Tongue (tissue), 2 donors: ENCODE data around the gene SLC39A12. TPM values are rescaled to one million over a fixed set of nuclear protein-coding genes. Genes with fewer than 3 reads are reported as not detected.

Source experiments
- DNase-seq: peaks from one replicate; pipeline ENCODE4 v3.0.0-alpha.2; 2015
- total RNA-seq: library from RNA; depleted of rRNA; stranded (reverse); fragments of >200 nt; gene quantifications from one replicate; pipeline ENCODE4 v1.2.3, GENCODE V29; 2014

Gene SLC39A12
- total RNA-seq, 1 donor from 2014 or later = not detected

GRCh38 chr10:17963431-17963830 is 11.7 kb downstream of the SLC39A12 start:
- DNase-seq = no peak

DNA sequence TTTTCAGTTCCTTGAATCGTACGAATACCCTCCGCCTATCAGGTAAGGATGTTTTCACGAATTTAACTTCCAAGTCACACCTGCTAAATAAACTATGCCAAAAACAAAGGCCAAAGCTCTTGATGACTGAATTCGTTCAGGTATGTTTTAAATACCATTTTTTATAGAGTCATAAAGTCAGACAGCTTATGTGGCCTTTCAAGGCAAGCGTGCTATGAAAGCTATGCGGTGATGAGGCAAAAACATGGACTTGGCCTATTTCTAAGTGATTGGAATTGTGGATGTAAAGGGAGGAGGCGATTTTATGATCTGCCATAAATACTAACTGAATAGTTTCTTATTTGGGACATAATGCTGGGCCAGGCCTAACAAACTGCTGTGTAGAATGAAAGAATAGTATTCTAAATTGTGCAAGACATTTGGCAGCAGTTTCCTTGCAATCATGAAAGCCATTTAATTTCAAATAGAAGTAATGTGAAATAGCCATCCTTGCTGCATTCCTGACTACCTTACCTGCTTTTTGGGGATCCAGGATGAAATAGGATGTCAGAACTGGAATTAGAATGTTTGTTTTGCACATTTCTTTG is 14.0 kb downstream of the SLC39A12 start:
- no peak for DNase-seq

GRCh38 chr10:17974505-17974904 is 22.8 kb downstream of the SLC39A12 start:
- DNase-seq = no peak

- peak; percentile 75 for DNase-seq
These were observed 29.3 kb downstream of the SLC39A12 start for GRCh38 chr10:17980846-17981565.

GRCh38 chr10:17981766-17982380 is 30.2 kb downstream of the SLC39A12 start:
- DNase-seq = no peak

DNA sequence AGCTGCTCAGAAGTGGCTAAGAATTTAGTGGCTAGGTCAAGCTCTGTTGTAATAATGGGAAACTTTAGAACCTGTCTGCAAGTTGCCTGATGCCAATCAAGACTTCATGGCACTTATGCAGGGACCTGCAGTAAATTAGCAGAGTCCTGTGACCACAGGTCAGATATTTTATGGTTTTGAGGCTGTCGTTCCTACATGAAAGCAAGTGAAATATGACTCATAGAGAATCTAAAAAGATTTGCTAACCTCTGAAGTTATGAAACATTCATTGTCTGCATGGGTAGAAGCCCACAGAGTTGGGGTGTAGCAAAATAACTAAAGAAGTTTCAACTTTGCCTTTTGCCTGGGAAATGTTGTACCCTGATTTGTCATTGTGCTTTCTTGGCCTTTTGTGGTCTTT is 32.3 kb downstream of the SLC39A12 start:
- DNase-seq = no peak

- no peak for DNase-seq
These were observed 32.8 kb downstream of the SLC39A12 start for GRCh38 chr10:17984563-17984962.

DNA sequence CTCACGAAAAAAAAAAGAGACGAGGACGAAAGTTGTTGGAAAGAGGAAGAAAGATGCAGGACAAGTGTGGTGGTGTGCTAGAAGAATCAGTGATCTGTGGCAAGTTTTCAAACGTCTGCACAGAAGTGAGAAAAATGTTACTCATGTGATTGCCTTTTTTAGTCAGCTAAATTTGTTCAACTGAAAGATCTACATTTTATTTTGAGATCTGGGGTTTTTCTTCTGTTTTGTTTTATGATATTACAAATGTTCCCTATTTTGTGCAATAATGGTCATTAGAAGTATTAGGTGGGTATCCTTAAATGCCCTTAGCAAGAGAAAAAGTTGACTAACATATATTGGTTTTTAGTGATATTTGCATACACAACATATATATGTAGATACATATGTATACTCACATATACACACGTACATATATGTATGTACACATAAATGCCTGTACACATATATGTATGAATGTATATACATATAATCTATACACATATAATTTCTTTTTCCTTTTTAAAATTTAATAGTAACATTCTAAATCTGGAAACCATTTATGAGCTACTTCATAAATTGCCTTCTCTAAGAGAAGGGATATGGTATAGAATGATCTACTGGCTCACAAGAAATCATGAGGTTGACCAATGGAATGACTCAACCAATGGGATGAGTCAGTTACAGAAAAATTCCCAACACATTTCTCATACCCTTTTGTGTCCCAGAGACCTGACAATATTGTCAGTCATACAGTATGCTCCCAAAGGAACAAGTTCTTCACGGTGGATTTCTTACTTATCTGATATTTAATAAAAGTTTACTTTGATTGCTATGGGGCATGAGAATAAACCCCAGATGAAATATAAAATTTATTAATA is 38.4 kb downstream of the SLC39A12 start:
- no peak for DNase-seq

DNA sequence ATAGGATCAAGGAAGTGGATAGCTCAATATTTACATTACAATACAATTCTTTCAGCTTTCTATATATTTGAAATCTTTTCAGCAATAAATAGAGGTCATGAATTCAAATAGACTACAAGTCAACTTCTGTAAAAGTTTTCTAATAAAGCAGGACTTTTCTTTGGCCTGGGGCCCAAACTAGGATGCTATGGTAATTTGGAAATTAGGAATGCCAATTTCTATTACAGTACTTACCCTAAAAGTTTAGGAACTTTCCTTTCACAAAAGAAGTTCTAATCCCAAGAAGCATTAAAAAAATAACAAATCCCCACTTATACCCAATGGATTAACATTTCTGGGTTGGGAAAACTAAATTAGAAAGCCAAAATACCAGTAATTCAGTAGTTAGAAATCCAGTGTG is 40.5 kb downstream of the SLC39A12 start:
- DNase-seq = no peak

- no peak for DNase-seq
These were observed 41.6 kb downstream of the SLC39A12 start for GRCh38 chr10:17993361-17993760.

GRCh38 chr10:18000601-18001000 is 48.9 kb downstream of the SLC39A12 start:
- DNase-seq = no peak

GRCh38 chr10:18005445-18005780 is 53.7 kb downstream of the SLC39A12 start:
- DNase-seq = no peak

DNA sequence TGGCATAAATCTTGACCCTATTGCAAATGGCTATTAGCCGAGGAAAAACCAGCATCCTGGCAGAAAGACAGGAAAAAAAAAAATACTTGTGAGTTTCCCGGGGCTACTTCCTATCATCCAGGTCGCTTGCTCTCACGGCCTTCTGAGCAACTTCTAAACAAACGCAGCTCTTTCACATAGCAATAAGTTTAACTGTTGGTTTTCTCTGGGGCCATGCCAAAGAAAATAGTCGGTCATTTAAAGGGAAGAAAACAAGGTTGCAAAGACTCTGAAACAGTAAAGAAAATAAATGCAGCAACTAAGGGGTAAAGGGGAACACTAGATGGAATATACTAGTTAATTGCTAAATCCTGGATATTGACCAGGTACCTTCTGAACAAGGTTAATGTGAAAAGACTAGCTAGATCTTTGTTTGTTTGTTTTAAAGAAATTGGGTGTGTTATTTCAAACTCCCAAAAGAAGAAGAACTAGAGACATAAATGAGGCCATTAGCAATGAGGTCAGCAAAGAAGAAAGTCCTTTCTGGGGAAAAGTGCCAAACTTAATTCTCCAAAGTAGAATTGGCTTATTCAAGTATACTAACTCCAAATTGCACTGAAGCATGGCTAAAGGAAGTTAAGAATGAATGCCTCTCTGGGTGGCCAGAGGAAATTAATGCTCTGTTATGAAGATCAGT is 54.2 kb downstream of the SLC39A12 start:
- DNase-seq = peak; percentile 75

- peak; percentile 55 for DNase-seq
These were observed 57.3 kb downstream of the SLC39A12 start for GRCh38 chr10:18008986-18009385.

GRCh38 chr10:18010050-18010449 is 58.3 kb downstream of the SLC39A12 start:
- DNase-seq = no peak

DNA sequence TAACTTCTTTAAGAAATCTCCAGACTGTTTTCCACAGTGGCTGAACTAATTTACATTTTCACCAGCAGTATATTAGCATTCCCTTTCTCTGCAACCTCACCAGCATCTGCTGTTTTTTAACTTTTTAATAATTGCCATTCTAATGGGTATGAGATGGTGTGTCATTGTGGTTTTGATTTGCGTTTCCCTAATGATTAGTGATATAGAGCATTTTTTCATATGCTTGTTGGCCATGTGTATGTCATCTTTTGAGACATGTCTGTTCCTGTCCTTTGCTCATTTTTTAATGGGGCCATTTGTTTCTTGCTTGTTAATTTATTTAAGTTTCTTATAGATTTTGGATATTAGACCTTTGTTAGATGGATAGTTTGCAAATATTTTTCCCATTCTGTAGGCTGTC is 68.8 kb downstream of the SLC39A12 start:
- no peak for DNase-seq

DNA sequence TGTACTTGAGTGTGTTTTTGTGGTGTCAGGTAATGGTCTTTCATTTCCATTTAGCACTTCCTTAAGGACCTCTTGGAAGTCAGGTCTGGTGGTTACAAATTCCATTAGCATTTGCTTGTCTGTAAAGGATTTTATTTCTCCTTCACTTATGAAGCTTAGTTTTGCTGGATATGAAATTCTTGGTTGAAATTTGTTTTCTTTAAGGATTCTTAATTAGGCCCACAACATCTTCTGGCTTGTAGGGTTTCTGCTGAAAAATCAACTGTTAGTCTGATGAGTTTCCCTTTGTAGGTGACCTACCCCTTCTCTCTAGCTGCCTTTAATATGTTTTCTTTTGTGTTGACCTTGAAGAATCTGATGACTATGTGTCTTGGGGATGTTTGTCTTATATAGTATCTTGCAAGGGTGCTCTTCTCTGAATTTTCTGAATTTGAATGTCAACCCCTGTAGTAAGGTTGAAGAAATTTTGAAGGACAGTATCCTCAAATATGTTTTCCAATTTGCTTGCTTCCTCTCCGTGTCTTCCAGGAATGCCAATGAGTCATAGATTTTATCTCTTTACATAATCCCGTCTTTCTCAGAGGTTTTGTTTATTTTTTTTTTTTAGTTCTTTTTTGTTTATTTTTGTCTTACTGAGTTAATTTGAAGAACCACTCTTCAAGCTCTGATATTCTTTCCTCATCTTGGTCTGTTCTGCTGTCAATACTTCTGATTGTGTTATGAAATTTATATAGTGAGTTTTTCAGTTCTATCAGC is 70.2 kb downstream of the SLC39A12 start:
- no peak for DNase-seq

DNA sequence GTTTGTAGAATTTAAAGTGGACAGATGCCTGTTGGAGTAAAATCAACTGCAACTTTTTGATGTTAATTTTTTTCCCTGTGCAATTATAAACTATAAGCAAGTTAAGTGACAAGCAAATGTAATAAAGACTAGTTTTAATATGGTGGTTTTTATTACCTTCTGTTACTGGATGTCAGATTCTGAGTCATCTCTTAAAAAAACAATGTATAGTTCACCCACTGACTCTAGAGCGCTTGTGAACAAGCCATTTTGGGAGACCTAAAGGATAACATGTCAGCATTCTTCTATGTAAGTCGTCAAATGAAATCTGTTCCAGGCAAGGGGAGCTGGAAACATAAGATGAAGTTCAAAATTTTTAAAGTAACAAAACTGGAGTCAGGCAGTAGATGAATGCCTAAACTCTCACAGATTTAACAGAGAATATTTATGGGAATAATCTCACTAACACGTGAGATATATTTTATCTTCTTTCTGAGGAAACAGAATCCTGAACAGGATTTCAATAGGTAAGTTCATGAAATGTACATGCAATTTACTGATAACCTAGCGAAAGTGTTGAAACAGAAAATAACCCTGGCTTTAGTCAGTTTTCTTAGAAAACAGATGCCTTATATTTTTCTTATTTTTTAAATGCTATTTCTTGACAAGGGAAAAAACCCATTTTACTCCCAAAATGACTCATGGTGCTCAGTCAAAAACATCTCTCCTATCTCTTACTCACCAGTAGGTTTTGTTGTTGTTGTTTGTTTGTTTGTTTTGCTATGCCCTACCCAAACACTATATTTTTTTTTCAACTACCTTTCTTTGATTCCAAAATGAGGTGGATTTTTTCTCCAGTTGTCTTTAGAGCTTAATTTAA is 91.7 kb downstream of the SLC39A12 start:
- DNase-seq = no peak

GRCh38 chr10:18044976-18045720 is 93.4 kb downstream of the SLC39A12 start:
- no peak for DNase-seq

DNA sequence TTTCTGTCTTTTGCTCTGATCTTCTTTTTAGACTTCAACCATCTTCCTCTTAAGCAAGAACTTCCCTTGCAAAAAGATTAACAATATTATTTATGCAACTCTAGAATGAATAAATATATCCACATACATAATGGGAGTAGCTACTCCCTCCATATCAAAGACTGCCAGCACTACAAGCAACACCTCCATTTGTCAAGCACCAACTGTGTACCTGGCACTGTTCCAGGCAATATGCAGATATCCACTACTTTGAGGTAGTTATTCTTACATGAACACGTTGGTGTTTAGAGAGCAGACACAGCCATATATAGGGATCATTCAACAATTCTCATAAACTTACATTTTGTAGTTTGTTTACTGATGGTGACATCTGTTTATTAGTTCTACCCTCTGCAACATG is 104.9 kb downstream of the SLC39A12 start:
- no peak for DNase-seq
